SKM-1 treated with dmso at 0.1 percent for 144 hours (cell line): ENCODE data around the gene CD109.
A peak's percentile ranks its signal among the peaks of the same experiment; 100 is the strongest.
"Not testable (repeated sequence)": the region's sequence is repeated elsewhere in the genome, so short reads cannot be mapped to it uniquely, and the experiment has no call there.

ENCODE experiments used
- DNase-seq: peaks from one replicate; lab custom pipeline; 2025; ENCODE audit not compliant: unreplicated experiment; lab: John Stamatoyannopoulos, UW

CD109 gene

DNA sequence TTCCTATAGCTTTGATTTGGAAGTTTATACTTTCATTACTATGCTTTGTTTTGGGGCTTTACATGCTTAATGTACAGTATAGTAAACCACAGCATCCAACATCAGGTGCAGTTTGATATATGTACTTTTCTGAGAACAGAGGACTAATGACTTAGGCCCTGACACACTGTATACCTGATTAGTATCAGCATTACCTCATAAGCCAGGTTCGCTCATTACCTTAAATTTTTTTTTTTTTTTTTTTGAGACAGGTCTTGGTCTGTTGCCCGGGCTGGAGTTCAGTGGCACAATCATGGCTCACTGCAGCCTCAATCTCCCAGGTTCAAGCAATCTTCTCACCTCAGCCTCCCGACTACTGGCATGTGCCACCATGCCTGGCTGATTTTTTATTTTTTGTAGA lies 28.4 kb downstream of the CD109 start:
- DNase-seq, result no peak

GRCh38 chr6:73725192-73725591 lies 29.2 kb downstream of the CD109 start:
- not testable (repeated sequence) for DNase-seq

GRCh38 chr6:73727114-73727513 lies 31.1 kb downstream of the CD109 start:
- DNase-seq, result no peak

DNA sequence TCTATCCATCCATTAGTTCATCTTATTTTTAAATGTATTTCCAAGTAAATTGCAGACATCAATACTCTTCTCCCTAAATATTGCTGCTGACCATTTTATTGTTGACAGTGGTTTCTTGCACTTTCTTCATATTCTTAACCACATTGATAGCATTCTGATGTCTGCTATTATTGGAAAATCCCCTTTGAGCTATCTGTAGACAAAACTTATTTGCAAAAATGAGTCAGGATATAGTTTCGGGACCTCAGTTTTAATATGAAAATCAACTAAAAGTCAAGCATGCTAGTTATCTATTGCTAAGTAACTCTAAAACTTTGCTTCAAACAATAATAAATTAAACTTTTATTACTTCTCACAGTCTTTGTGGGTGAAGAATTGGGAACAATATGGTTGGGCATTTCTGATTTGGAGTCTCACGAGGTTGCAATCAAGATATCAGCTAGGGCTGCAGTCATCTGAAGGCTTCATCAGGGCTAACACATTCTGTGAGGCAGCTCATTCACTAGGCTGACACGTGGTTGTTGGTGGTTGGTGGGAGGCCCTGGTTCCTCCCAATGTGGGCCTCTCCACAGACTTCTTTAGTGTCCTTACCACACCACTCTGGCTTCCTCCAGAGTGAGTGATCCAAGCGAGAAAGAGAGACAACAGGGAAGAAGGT lies 32.7 kb downstream of the CD109 start:
- no peak for DNase-seq

DNA sequence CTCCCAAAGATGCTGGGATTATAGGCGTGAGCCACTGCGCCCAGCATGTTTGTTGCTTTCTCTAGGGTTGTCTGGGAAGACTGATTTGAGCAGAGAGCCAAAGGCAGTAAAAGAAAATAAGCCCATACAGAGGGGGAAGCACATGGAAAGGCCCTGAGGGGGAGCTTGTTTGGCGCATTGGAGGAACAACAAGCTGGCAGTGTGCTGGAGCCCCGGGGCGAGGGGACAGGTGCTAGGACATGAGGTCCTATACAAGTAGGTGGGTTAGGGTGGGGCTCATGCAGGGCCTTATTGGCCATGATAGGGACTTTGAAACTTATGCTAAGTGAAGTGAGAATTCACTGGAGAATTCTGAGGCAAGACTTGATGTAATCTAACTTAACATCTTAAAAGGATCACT lies 35.3 kb downstream of the CD109 start:
- DNase-seq, result no peak

DNA sequence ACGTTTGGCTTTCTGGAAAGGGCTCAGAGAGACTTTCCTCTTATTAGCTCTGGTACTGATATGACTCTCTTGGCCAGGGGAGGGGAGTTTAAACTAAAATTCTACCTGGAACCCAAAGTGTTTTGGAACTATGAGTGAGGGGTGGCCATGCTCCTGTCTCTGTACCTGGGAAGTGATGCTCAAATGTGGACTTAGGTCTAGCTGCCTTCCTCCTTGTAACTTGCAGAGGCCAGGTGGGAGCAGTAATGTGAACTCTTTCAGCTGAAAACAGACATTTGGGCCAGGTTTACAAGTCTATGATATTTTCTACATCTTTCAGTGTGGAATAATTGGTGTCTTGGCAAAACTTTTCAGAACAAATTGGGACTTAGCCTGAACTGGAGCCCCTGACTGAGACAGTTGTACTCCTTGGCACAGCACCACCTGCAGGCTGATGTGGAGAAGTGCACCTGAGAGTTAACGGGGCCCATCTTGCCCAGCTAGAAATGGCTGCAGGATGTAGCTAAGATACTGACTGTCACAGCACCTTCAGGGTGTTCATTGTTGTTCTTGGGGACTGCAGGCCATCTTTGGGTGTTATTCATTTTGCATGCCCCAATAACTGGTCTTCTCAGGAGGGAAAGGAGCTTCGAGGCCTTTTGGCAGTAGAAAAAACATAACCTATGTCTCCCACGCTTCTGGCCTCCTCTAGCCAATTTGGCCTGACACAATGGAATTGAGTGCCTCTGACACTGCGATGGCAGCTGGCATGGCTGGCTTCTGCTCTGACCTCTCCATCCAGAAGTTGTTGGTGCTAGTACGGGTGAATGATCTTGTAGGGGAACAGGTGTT lies 37.1 kb downstream of the CD109 start:
- DNase-seq, result peak; percentile 64

- DNase-seq, result no peak
Measured at GRCh38 chr6:73733791-73734190, 37.8 kb downstream of the CD109 start.

GRCh38 chr6:73734832-73735453 lies 38.9 kb downstream of the CD109 start:
- no peak for DNase-seq

GRCh38 chr6:73738367-73739028 lies 42.5 kb downstream of the CD109 start:
- DNase-seq, result no peak

- peak; percentile 58 for DNase-seq
Measured at GRCh38 chr6:73739096-73739495, 43.1 kb downstream of the CD109 start.

DNA sequence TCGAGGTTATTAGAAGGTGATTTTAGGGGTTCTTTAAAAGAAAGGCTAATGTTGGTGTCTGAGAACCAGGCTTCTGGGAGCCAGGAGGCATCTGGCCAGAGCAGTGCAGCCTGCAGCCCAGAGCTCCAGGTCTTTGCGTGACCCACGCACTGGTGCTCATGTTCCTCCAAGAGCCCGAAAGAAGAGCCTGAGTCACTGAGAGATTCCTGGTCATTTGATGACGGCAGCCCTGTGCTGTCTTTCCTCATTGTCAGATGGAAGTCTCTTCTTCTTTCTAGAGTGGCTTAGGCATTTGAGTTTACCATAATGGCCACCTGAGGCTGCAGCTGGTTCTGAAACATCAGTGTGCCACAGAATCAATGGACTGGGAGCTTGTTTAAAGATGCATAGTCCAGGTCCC lies 46.4 kb downstream of the CD109 start:
- peak; percentile 5 for DNase-seq

DNA sequence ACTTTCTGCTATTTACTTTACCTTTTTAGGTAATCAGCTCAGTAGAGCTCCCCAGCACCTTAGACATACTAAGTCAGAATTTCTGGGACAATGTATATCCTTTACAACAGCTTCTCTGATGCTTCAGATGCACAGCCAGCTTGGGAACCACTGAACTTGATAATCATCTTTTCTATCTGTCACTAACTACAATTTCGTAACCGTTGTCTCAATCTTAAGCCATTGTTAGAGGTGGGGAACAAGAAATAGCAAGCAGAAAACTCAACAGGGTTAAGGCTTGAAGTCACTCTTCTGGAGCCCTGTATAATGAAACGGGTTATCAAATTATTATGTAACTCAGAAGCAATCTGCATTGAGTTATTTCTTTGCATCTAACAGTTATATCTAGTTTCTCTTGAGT lies 47.1 kb downstream of the CD109 start:
- no peak for DNase-seq

GRCh38 chr6:73743556-73743955 lies 47.6 kb downstream of the CD109 start:
- no peak for DNase-seq

DNA sequence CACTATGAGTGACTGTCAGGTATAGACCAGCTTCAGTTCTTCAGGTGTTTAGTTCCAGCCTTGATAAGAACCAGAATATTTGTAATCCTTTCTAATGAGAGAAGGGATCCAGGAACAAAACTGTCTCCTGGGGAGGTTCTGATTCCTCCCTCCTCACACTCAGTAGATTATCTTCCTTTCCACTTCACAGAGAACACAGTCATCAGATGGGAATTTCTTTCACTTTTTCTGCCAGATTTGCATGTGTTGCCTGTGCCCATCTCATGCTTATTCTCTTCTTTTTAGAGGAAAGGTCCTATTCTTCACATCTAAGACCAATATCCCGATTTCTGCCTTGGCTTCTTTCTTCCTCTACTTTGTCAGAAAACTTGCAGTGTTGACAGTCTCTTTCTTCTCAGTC lies 50.8 kb downstream of the CD109 start:
- no peak for DNase-seq

DNA sequence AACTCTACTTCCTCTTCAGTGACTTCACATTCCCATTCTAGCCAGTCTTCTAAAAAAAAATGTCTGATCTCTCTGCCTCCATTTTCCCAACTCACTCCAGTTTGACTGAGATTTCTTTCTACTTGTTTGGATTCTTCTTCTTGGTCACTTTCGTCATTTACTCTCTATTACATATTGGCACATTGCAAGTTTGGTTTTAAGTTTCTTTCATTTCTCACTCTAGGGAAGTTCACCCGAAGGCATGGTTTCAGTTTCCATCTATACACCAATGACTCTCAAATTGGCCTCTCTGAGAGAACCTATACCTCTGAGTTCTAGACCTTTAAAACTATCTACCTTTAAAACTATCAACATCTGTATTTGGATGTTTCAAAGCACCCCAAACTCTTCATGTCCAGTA lies 51.3 kb downstream of the CD109 start:
- peak; percentile 11 for DNase-seq

DNA sequence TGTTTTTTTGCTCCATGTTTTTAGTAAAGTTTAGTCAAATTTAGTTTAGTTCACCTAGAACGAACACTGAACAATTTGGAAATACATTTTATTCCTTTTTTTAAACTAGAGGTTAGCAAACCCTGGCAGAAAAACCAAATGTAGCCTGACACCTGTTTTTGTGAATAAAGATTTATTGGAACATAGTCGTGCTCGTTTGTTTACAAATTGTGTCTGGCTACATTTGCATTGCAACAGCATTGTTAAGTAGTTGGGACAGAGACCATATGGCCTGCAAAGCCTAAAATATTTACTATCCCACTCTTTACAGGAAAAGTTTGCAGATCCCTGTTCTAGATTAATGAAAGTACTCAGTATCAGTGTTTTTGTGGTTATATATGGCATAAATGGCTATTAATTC lies 56.9 kb downstream of the CD109 start:
- no peak for DNase-seq

DNA sequence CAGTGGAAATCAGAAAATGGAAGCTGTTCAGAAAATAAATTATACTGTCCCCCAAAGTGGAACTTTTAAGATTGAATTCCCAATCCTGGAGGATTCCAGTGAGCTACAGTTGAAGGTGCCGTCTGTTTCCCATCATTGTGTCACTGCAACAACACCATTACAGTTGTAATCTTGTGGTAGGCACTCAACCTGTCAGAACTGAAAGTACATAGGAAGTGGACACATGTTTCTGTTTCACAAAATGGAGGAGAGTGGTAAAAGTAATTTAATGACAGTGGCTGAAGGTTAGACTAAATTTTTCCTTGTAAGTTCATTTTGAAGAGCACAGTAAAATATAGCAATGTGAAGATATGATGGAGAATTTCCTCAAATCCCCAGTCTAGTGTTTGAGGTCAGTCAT lies 70.0 kb downstream of the CD109 start:
- no peak for DNase-seq

- DNase-seq, result no peak
Measured at GRCh38 chr6:73768558-73768957, 72.6 kb downstream of the CD109 start.

- no peak for DNase-seq
Measured at GRCh38 chr6:73769976-73770375, 74.0 kb downstream of the CD109 start.

GRCh38 chr6:73774311-73774774 lies 78.3 kb downstream of the CD109 start:
- no peak for DNase-seq

DNA sequence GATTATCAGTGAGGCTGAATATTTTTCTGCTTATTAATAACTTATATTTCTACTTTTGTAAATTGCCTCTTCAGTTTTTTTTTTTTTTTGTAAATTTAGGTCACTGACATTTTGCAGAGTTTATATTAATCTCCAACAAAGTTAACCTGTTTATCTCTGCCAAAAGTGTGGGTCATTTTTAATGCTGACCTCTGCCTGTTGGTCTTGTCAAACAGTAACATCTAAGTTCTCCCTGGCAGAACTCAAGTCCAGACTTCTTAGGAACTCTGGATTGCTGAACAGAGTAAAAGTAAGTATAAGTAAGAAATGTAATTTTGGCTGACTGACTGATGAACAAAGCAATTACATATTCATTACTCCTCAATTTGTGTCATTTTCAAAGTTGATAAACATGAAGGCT lies 83.9 kb downstream of the CD109 start:
- DNase-seq, result no peak

DNA sequence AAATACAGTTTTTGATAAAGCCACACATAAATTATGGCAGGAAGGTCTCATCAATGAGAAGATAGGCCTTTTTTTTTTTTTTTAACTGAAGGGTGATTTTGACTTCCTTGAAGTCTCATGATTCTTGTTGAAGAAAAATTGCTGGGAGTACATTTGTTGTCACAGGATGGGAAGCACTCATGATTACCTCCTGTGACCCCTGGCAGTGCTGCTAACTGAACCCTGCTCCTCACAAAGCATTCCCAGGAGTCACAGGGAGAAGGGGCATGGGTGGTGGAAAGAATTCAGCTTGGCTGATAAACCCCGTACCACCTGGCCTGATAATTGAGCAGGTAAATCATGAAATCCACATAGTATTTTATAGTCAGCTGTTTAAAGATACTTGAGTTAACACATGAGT lies 86.9 kb downstream of the CD109 start:
- DNase-seq, result no peak
